ENCODE results near the gene C19orf38.
"Not testable (repeated sequence)": the region's sequence is repeated elsewhere in the genome, so short reads cannot be mapped to it uniquely, and the experiment has no call there.

The C19orf38 gene

GRCh38 chr19:10876459-10877240 lies 28.4 kb downstream of the C19orf38 start:
- DNase-seq (ENCODE audit: low read depth): no peak

GRCh38 chr19:10877608-10878007 lies 29.4 kb downstream of the C19orf38 start:
- not testable (repeated sequence) for DNase-seq (ENCODE audit: low read depth)

- DNase-seq (ENCODE audit: low read depth): no peak
Observed at GRCh38 chr19:10878253-10878652, 30.0 kb downstream of the C19orf38 start.

- DNase-seq (ENCODE audit: low read depth): no peak
Observed at GRCh38 chr19:10881403-10882107, 33.3 kb downstream of the C19orf38 start.

- DNase-seq (ENCODE audit: low read depth): no peak
Observed at GRCh38 chr19:10882108-10882457, 33.9 kb downstream of the C19orf38 start.

- peak; percentile 29 for DNase-seq (ENCODE audit: low read depth)
Observed at GRCh38 chr19:10884274-10884673, 36.1 kb downstream of the C19orf38 start.

GRCh38 chr19:10885201-10886169 lies 37.3 kb downstream of the C19orf38 start:
- no peak for DNase-seq (ENCODE audit: low read depth)

- no peak for DNase-seq (ENCODE audit: low read depth)
Observed at GRCh38 chr19:10887616-10888367, 39.6 kb downstream of the C19orf38 start.

- no peak for DNase-seq (ENCODE audit: low read depth)
Observed at GRCh38 chr19:10888421-10888866, 40.2 kb downstream of the C19orf38 start.

GRCh38 chr19:10889880-10890279 lies 41.7 kb downstream of the C19orf38 start:
- DNase-seq (ENCODE audit: low read depth): no peak

GRCh38 chr19:10891405-10892086 lies 43.3 kb downstream of the C19orf38 start:
- DNase-seq (ENCODE audit: low read depth): no peak

GRCh38 chr19:10892256-10892655 lies 44.0 kb downstream of the C19orf38 start:
- no peak for DNase-seq (ENCODE audit: low read depth)

- no peak for DNase-seq (ENCODE audit: low read depth)
Observed at GRCh38 chr19:10894911-10895213, 46.6 kb downstream of the C19orf38 start.

- no peak for DNase-seq (ENCODE audit: low read depth)
Observed at GRCh38 chr19:10895363-10895762, 47.1 kb downstream of the C19orf38 start.

GRCh38 chr19:10895920-10896319 lies 47.7 kb downstream of the C19orf38 start:
- no peak for DNase-seq (ENCODE audit: low read depth)

- no peak for DNase-seq (ENCODE audit: low read depth)
Observed at GRCh38 chr19:10896851-10897526, 48.8 kb downstream of the C19orf38 start.

GRCh38 chr19:10898633-10899032 lies 50.4 kb downstream of the C19orf38 start:
- no peak for DNase-seq (ENCODE audit: low read depth)

GRCh38 chr19:10899151-10899653 lies 51.0 kb downstream of the C19orf38 start:
- no peak for DNase-seq (ENCODE audit: low read depth)

- no peak for DNase-seq (ENCODE audit: low read depth)
Observed at GRCh38 chr19:10907925-10908324, 59.7 kb downstream of the C19orf38 start.

- no peak for DNase-seq (ENCODE audit: low read depth)
Observed at GRCh38 chr19:10908380-10908960, 60.3 kb downstream of the C19orf38 start.
